ENCODE data around the gene FCGR3A.
"Not testable (repeated sequence)": the region's sequence is repeated elsewhere in the genome, so short reads cannot be mapped to it uniquely, and the experiment has no call there.

GRCh38 chr1:161539731-161540569 is 9.7 kb downstream of the FCGR3A start:
- TF ChIP-seq RAD21 (IDR thresholded peaks at IDR 0.05 in 1 of 2, conservative IDR thresholded peaks at IDR 0.05 in 1 of 2; ENCODE audit: low read depth in 2 of 2, low read length in 2 of 2), result peak; percentile 21 to 44; a peak in 3 of 4 replicates
- TF ChIP-seq, protein P1, sequence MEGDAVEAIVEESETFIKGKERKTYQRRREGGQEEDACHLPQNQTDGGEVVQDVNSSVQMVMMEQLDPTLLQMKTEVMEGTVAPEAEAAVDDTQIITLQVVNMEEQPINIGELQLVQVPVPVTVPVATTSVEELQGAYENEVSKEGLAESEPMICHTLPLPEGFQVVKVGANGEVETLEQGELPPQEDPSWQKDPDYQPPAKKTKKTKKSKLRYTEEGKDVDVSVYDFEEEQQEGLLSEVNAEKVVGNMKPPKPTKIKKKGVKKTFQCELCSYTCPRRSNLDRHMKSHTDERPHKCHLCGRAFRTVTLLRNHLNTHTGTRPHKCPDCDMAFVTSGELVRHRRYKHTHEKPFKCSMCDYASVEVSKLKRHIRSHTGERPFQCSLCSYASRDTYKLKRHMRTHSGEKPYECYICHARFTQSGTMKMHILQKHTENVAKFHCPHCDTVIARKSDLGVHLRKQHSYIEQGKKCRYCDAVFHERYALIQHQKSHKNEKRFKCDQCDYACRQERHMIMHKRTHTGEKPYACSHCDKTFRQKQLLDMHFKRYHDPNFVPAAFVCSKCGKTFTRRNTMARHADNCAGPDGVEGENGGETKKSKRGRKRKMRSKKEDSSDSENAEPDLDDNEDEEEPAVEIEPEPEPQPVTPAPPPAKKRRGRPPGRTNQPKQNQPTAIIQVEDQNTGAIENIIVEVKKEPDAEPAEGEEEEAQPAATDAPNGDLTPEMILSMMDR (IDR thresholded peaks at IDR 0.05; ENCODE audit: control extremely low read depth in 1 of 3, insufficient read depth in 1 of 3, low read depth in 1 of 3, low read length in 3 of 3), result peak in 2 of 3 experiments; percentile 9 to 12; a peak in 2 of 4 replicates
- not testable (repeated sequence) for TF ChIP-seq CHD1 (IDR thresholded peaks at IDR 0.05; ENCODE audit: low read depth, low read length); TCF12 (IDR thresholded peaks at IDR 0.05; ENCODE audit: low read depth, low read length); POLR2A (IDR thresholded peaks at IDR 0.05; ENCODE audit: control extremely low read depth in 1 of 2, low read depth in 2 of 2, low read length in 2 of 2); POLR2AphosphoS5 (IDR thresholded peaks at IDR 0.05; ENCODE audit: low read depth, low read length); PHF8 (conservative IDR thresholded peaks at IDR 0.05; ENCODE audit: low read depth, low read length); MAFK (IDR thresholded peaks at IDR 0.05; ENCODE audit: low read depth, low read length); SAP30 (IDR thresholded peaks at IDR 0.05; ENCODE audit: insufficient read depth, insufficient replicate concordance, low read length); HDAC6 (IDR thresholded peaks at IDR 0.05; ENCODE audit: low read depth, low read length)
- TF ChIP-seq YY1 (IDR thresholded peaks at IDR 0.05; ENCODE audit: low read depth, low read length), result peak; percentile 76
- TF ChIP-seq, protein P2, sequence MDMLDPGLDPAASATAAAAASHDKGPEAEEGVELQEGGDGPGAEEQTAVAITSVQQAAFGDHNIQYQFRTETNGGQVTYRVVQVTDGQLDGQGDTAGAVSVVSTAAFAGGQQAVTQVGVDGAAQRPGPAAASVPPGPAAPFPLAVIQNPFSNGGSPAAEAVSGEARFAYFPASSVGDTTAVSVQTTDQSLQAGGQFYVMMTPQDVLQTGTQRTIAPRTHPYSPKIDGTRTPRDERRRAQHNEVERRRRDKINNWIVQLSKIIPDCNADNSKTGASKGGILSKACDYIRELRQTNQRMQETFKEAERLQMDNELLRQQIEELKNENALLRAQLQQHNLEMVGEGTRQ (IDR thresholded peaks at IDR 0.05; ENCODE audit: low read length), result not testable (repeated sequence)
- TF ChIP-seq, protein P3, sequence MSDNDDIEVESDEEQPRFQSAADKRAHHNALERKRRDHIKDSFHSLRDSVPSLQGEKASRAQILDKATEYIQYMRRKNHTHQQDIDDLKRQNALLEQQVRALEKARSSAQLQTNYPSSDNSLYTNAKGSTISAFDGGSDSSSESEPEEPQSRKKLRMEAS (IDR thresholded peaks at IDR 0.05), result not testable (repeated sequence)
- TF ChIP-seq CREB1 (IDR thresholded peaks at IDR 0.05), result peak; percentile 42; the same call in 1 of the 2 replicates

All from H1 (cell line).